ENCODE data around the gene VAV1. TPM values are rescaled to one million over a fixed set of nuclear protein-coding genes. Genes with fewer than 3 reads are reported as not detected.

VAV1 gene
- total and polyA plus RNA-seq, 5 experiments from 2014 or later: 18.7 to 85.0 (median 27.9) TPM

- POLR2A ChIA-PET: interaction anchor here (0.7 to 1.5 kb wide), 2 partner anchors 10 to 22 kb away, joined by 3 to 4 read pairs; no protein-coding TSS in a partner anchor
- ATAC-seq: no peak
- H3K27ac Mint-ChIP-seq: peak overlapping the region; percentile 71 to 93 (median 84)
Measured at GRCh38 chr19:6778386-6778785, 5.9 kb downstream of the VAV1 start.

GRCh38 chr19:6779206-6779605 lies 6.7 kb downstream of the VAV1 start:
- H3K9me3 Mint-ChIP-seq: peaks cover 0 to 10% (median 0%) of the 10 kb centered on the region in 9 donors
- H3K27ac Mint-ChIP-seq: peak overlapping the region in 9 of 10 donors; percentile 33 to 84 (median 57)
- H3K4me1 Mint-ChIP-seq: peaks cover 36 to 81% (median 73%) of the 10 kb centered on the region in 4 donors
- ATAC-seq (no peak), DNase-seq (no peak)
- POLR2A ChIA-PET: interaction anchor here (1.2 kb wide), 1 partner anchor 24 kb away, joined by 3 read pairs; no protein-coding TSS in a partner anchor
- H3K4me3 Mint-ChIP-seq: peak overlapping the region in 3 of 10 donors; percentile 4 to 55 (median 41)
- H3K36me3 Mint-ChIP-seq: peaks cover 11 to 71% (median 26%) of the 10 kb centered on the region in 3 donors
- H3K27me3 Mint-ChIP-seq: no peaks in the 10 kb centered on the region

More at GRCh38 chr19:6778386-6778785, 5.9 kb downstream of the VAV1 start:
- Mint-ChIP-seq H3K9me3 (peaks cover 0 to 10% (median 0%) of the 10 kb centered on the region in 9 donors), H3K4me3 (peak overlapping the region in 8 of 10 donors; percentile 23 to 65 (median 44)), H3K4me1 (peaks cover 37 to 78% (median 71%) of the 10 kb centered on the region in 4 donors), H3K36me3 (peaks cover 11 to 69% (median 23%) of the 10 kb centered on the region in 3 donors), H3K27me3 (no peaks in the 10 kb centered on the region)
- no peak for DNase-seq

GRCh38 chr19:6787393-6787792 lies 14.9 kb downstream of the VAV1 start:
- H3K27me3 Mint-ChIP-seq: no peaks in the 10 kb centered on the region
- H3K4me1 Mint-ChIP-seq: peaks cover 33 to 78% (median 76%) of the 10 kb centered on the region in 4 donors
- no peaks in the 10 kb centered on the region for H3K9me3 Mint-ChIP-seq
- peak overlapping the region in 1 of 10 donors; percentile 84 for H3K27ac Mint-ChIP-seq
- peaks cover 0 to 62% (median 17%) of the 10 kb centered on the region in 3 donors for H3K36me3 Mint-ChIP-seq
- H3K4me3 Mint-ChIP-seq: no peak overlapping the region
- DNase-seq (no peak), ATAC-seq (no peak)
- POLR2A ChIA-PET: no interaction called here

- Mint-ChIP-seq H3K27ac (peak overlapping the region; percentile 77 to 90 (median 82)), H3K4me1 (peaks cover 44 to 82% (median 77%) of the 10 kb centered on the region in 4 donors), H3K4me3 (peak overlapping the region in 7 of 10 donors; percentile 30 to 69 (median 55)), H3K27me3 (no peaks in the 10 kb centered on the region), H3K9me3 (peaks cover 0 to under 1% (median 0%) of the 10 kb centered on the region in 9 donors), H3K36me3 (peaks cover 0 to 58% (median 16%) of the 10 kb centered on the region in 3 donors)
- DNase-seq (no peak), ATAC-seq (no peak)
- POLR2A ChIA-PET: interaction anchor here (0.7 to 4.1 kb wide), 3 partner anchors 12 to 103 kb away, joined by 3 to 24 read pairs (median 3); no protein-coding TSS in a partner anchor
Measured at GRCh38 chr19:6788896-6789295, 16.4 kb downstream of the VAV1 start.

- Mint-ChIP-seq H3K36me3 (peaks cover 10 to 55% (median 23%) of the 10 kb centered on the region in 3 donors), H3K9me3 (peaks cover 0 to 7% (median 0%) of the 10 kb centered on the region in 9 donors), H3K27ac (peak overlapping the region; percentile 77 to 91 (median 86)), H3K27me3 (no peaks in the 10 kb centered on the region), H3K4me3 (peak overlapping the region; percentile 41 to 79 (median 67)), H3K4me1 (peaks cover 41 to 83% (median 78%) of the 10 kb centered on the region in 4 donors)
- DNase-seq: peak in 2 of 10 donors; percentile 27 to 38
- peak; percentile 56 to 75 for ATAC-seq
- POLR2A ChIA-PET: interaction anchor here (0.5 to 4.1 kb wide), 3 partner anchors 11 to 308 kb away, joined by 3 to 24 read pairs (median 4); no protein-coding TSS in a partner anchor
Measured at GRCh38 chr19:6790194-6791128, 18.0 kb downstream of the VAV1 start.

GRCh38 chr19:6791237-6791636 lies 18.7 kb downstream of the VAV1 start:
- POLR2A ChIA-PET: interaction anchor here (0.7 to 4.1 kb wide), 4 partner anchors 10 to 16 kb away, joined by 3 to 24 read pairs (median 4); no protein-coding TSS in a partner anchor
- DNase-seq (no peak), ATAC-seq (no peak)
- Mint-ChIP-seq H3K4me1 (peaks cover 44 to 84% (median 80%) of the 10 kb centered on the region in 4 donors), H3K27me3 (no peaks in the 10 kb centered on the region), H3K9me3 (peaks cover 0 to 7% (median 0%) of the 10 kb centered on the region in 9 donors), H3K27ac (peak overlapping the region; percentile 64 to 91 (median 86)), H3K36me3 (peaks cover 10 to 55% (median 19%) of the 10 kb centered on the region in 3 donors), H3K4me3 (peak overlapping the region in 7 of 10 donors; percentile 29 to 79 (median 65))

- H3K4me1 Mint-ChIP-seq: peaks cover 50 to 94% (median 91%) of the 10 kb centered on the region in 4 donors
- no peak for DNase-seq
- H3K27ac Mint-ChIP-seq: peak overlapping the region in 9 of 10 donors; percentile 26 to 88 (median 82)
- H3K27me3 Mint-ChIP-seq: no peaks in the 10 kb centered on the region
- peak; percentile 29 to 44 for ATAC-seq
- peak overlapping the region in 7 of 10 donors; percentile 13 to 68 (median 33) for H3K4me3 Mint-ChIP-seq
- H3K36me3 Mint-ChIP-seq: peaks cover 10 to 52% (median 15%) of the 10 kb centered on the region in 3 donors
- H3K9me3 Mint-ChIP-seq: peaks cover 0 to 7% (median 0%) of the 10 kb centered on the region in 9 donors
- POLR2A ChIA-PET: no interaction called here
Measured at GRCh38 chr19:6793411-6793810, 20.9 kb downstream of the VAV1 start.

GRCh38 chr19:6793973-6794372 lies 21.5 kb downstream of the VAV1 start:
- peaks cover 10 to 48% (median 15%) of the 10 kb centered on the region in 3 donors for H3K36me3 Mint-ChIP-seq
- peaks cover 51 to 93% (median 90%) of the 10 kb centered on the region in 4 donors for H3K4me1 Mint-ChIP-seq
- POLR2A ChIA-PET: interaction anchor here (0.5 to 0.6 kb wide), 2 partner anchors 83 to 557 kb away, joined by 3 to 4 read pairs; no protein-coding TSS in a partner anchor
- H3K27ac Mint-ChIP-seq: peak overlapping the region; percentile 5 to 87 (median 72)
- H3K9me3 Mint-ChIP-seq: peaks cover 0 to 7% (median 0%) of the 10 kb centered on the region in 9 donors
- no peaks in the 10 kb centered on the region for H3K27me3 Mint-ChIP-seq
- H3K4me3 Mint-ChIP-seq: peak overlapping the region in 3 of 10 donors; percentile 23 to 43 (median 37)
- DNase-seq (no peak), ATAC-seq (no peak)

GRCh38 chr19:6794686-6795431 lies 22.4 kb downstream of the VAV1 start:
- H3K4me1 Mint-ChIP-seq: peaks cover 51 to 94% (median 90%) of the 10 kb centered on the region in 4 donors
- no peak for DNase-seq
- no peaks in the 10 kb centered on the region for H3K27me3 Mint-ChIP-seq
- H3K36me3 Mint-ChIP-seq: peaks cover 10 to 45% (median 15%) of the 10 kb centered on the region in 3 donors
- POLR2A ChIA-PET: interaction anchor here (0.5 to 1.1 kb wide), 2 partner anchors 22 to 83 kb away, joined by 3 to 4 read pairs; partner anchors contain the start of gene VAV1
- ATAC-seq: no peak
- peak overlapping the region in 8 of 10 donors; percentile 15 to 84 (median 56) for H3K27ac Mint-ChIP-seq
- H3K4me3 Mint-ChIP-seq: no peak overlapping the region
- peaks cover 0 to 7% (median 0%) of the 10 kb centered on the region in 9 donors for H3K9me3 Mint-ChIP-seq

GRCh38 chr19:6796278-6796677 lies 23.8 kb downstream of the VAV1 start:
- peak overlapping the region in 3 of 10 donors; percentile 2 to 19 (median 3) for H3K4me3 Mint-ChIP-seq
- peak overlapping the region; percentile 15 to 91 (median 62) for H3K27ac Mint-ChIP-seq
- no peak for ATAC-seq
- H3K36me3 Mint-ChIP-seq: peaks cover 10 to 45% (median 15%) of the 10 kb centered on the region in 3 donors
- no peak for DNase-seq
- peaks cover 53 to 93% (median 90%) of the 10 kb centered on the region in 4 donors for H3K4me1 Mint-ChIP-seq
- POLR2A ChIA-PET: interaction anchor here (0.7 to 1.1 kb wide), 3 partner anchors 23 to 825 kb away, joined by 3 to 4 read pairs (median 4); partner anchors contain the start of gene VAV1
- no peaks in the 10 kb centered on the region for H3K27me3 Mint-ChIP-seq
- peaks cover 0 to 7% (median 0%) of the 10 kb centered on the region in 9 donors for H3K9me3 Mint-ChIP-seq

- Mint-ChIP-seq H3K4me3 (peak overlapping the region in 4 of 10 donors; percentile 16 to 33 (median 27)), H3K4me1 (peaks cover 50 to 90% (median 89%) of the 10 kb centered on the region in 4 donors), H3K36me3 (peaks cover 10 to 37% (median 12%) of the 10 kb centered on the region in 3 donors), H3K9me3 (peaks cover 0 to 7% (median 0%) of the 10 kb centered on the region in 9 donors), H3K27ac (peak overlapping the region in 8 of 10 donors; percentile 40 to 82 (median 66)), H3K27me3 (peaks cover 0 to 2% (median 0%) of the 10 kb centered on the region in 5 donors)
- POLR2A ChIA-PET: interaction anchor here (0.6 to 1.0 kb wide), 4 partner anchors 25 to 1544 kb away, joined by 3 to 9 read pairs (median 3); partner anchors contain the start of gene VAV1
- DNase-seq (no peak), ATAC-seq (no peak)
Measured at GRCh38 chr19:6797646-6798045, 25.1 kb downstream of the VAV1 start.

Measured in naive thymus-derived CD8-positive, alpha-beta T cell (primary cell).